GM19395 (cell line): ENCODE measurements around the gene OR51B4.
"Not testable (repeated sequence)": the region's sequence is repeated elsewhere in the genome, so short reads cannot be mapped to it uniquely, and the experiment has no call there.

Source experiments
- ATAC-seq: cut with Tn5 transposase; IDR thresholded peaks from one replicate; pipeline ENCODE4 v1.9.1; 2021; ENCODE audit warnings: mild to moderate bottlenecking, moderate library complexity; ENCODE audit not compliant: unreplicated experiment

The OR51B4 gene

GRCh38 chr11:5297721-5298323 is 3.9 kb downstream of the OR51B4 start:
- ATAC-seq: no peak

- not testable (repeated sequence) for ATAC-seq
Measured at GRCh38 chr11:5294342-5294995, 7.3 kb downstream of the OR51B4 start.

GRCh38 chr11:5293028-5293427 is 8.7 kb downstream of the OR51B4 start:
- ATAC-seq: no peak

GRCh38 chr11:5291207-5291838 is 10.4 kb downstream of the OR51B4 start:
- ATAC-seq: peak; percentile 96

- ATAC-seq: no peak
Measured at GRCh38 chr11:5290106-5290505, 11.6 kb downstream of the OR51B4 start.

- ATAC-seq: no peak
Measured at GRCh38 chr11:5289696-5290095, 12.1 kb downstream of the OR51B4 start.

- no peak for ATAC-seq
Measured at GRCh38 chr11:5288906-5289550, 12.7 kb downstream of the OR51B4 start.

- ATAC-seq: no peak
Measured at GRCh38 chr11:5288108-5288905, 13.4 kb downstream of the OR51B4 start.

- no peak for ATAC-seq
Measured at GRCh38 chr11:5286901-5287300, 14.8 kb downstream of the OR51B4 start.

GRCh38 chr11:5286351-5286750 is 15.4 kb downstream of the OR51B4 start:
- ATAC-seq: no peak

- ATAC-seq: no peak
Measured at GRCh38 chr11:5285703-5286340, 15.9 kb downstream of the OR51B4 start.

GRCh38 chr11:5284637-5285036 is 17.1 kb downstream of the OR51B4 start:
- ATAC-seq: no peak

- no peak for ATAC-seq
Measured at GRCh38 chr11:5283882-5284281, 17.9 kb downstream of the OR51B4 start.

GRCh38 chr11:5283086-5283485 is 18.7 kb downstream of the OR51B4 start:
- no peak for ATAC-seq

GRCh38 chr11:5282628-5283027 is 19.1 kb downstream of the OR51B4 start:
- ATAC-seq: no peak

GRCh38 chr11:5281596-5281995 is 20.1 kb downstream of the OR51B4 start:
- no peak for ATAC-seq

- peak; percentile 97 for ATAC-seq
Measured at GRCh38 chr11:5280582-5281102, 21.1 kb downstream of the OR51B4 start.

- no peak for ATAC-seq
Measured at GRCh38 chr11:5279471-5280090, 22.2 kb downstream of the OR51B4 start.

- no peak for ATAC-seq
Measured at GRCh38 chr11:5277807-5278382, 23.9 kb downstream of the OR51B4 start.

- no peak for ATAC-seq
Measured at GRCh38 chr11:5276697-5277096, 25.0 kb downstream of the OR51B4 start.
